ENCODE results near the gene ZNF625.

ZNF625 gene

GRCh38 chr19:12095111-12095790 lies 61.3 kb downstream of the ZNF625 start:
- H3K36me3 ChIP-seq (ENCODE audit: control insufficient read depth in 2 of 2, insufficient read depth in 2 of 2, low read length in 2 of 2) = no peaks in the 10 kb centered on the region
- no peaks in the 10 kb centered on the region for H3K9me3 ChIP-seq (ENCODE audit: control insufficient read depth in 2 of 2, low read length in 2 of 2)
- no peak overlapping the region for H3K27ac ChIP-seq (ENCODE audit: low read length)
- no peaks in the 10 kb centered on the region for H3K27me3 ChIP-seq (ENCODE audit: control insufficient read depth in 1 of 2, insufficient read depth in 2 of 2, low read length in 2 of 2)
- peaks cover 7% of the 10 kb centered on the region for H3K4me1 ChIP-seq (ENCODE audit: control insufficient read depth, insufficient read depth, low read length)
- H3K9ac ChIP-seq (ENCODE audit: low read length in 2 of 2) = no peak overlapping the region
- H3K4me3 ChIP-seq (ENCODE audit: low read length in 2 of 2) = no peak overlapping the region

Data from stomach smooth muscle (tissue), 2 donors.